H9 (cell line): ENCODE measurements around the gene SH3BGR. TPM values are rescaled to one million over a fixed set of nuclear protein-coding genes. Genes with fewer than 3 reads are reported as not detected.

Source experiments
- DNase-seq: peaks from one replicate; pipeline ENCODE4 v3.0.0-alpha.2; 2017
- H2AFZ ChIP-seq: one replicate; pipeline ENCODE4 v1.6.1; 2013; ENCODE audit warnings: mild to moderate bottlenecking, low read length, control low read depth, moderate library complexity
- H2AK5ac ChIP-seq: 2 replicates; pipeline ENCODE4 v1.6.1; 2013; ENCODE audit warnings: low read length, control low read depth, mixed read lengths; ENCODE audit not compliant: insufficient read length
- H2BK120ac ChIP-seq: one replicate; pipeline ENCODE4 v1.6.1; 2013; ENCODE audit warnings: low read depth, mild to moderate bottlenecking, low read length, control low read depth, inconsistent platforms; ENCODE audit not compliant: poor library complexity, severe bottlenecking
- H2BK12ac ChIP-seq: 2 replicates; pipeline ENCODE4 v1.6.1; 2013; ENCODE audit warnings: low read length, control low read depth, mixed read lengths, low read depth; ENCODE audit not compliant: insufficient read length
- H2BK15ac ChIP-seq: 2 replicates; pipeline ENCODE4 v1.6.1; 2013; ENCODE audit warnings: low read depth, low read length, control low read depth
- H2BK20ac ChIP-seq: one replicate; pipeline ENCODE4 v1.6.1; 2013; ENCODE audit warnings: low read depth, mild to moderate bottlenecking, low read length, control low read depth, inconsistent platforms; ENCODE audit not compliant: poor library complexity, severe bottlenecking
- H2BK5ac ChIP-seq: 2 replicates; pipeline ENCODE4 v1.6.1; 2013; ENCODE audit warnings: low read length, control low read depth, mixed read lengths; ENCODE audit not compliant: insufficient read length
- H3K14ac ChIP-seq: 2 replicates; pipeline ENCODE4 v1.6.1; 2013; ENCODE audit warnings: low read length, control low read depth; ENCODE audit not compliant: insufficient read depth
- H3K18ac ChIP-seq: 2 replicates; pipeline ENCODE4 v1.6.1; 2013; ENCODE audit warnings: low read depth, mild to moderate bottlenecking, mixed read lengths, low read length, control low read depth; ENCODE audit not compliant: insufficient read length
- H3K23ac ChIP-seq: 2 replicates; pipeline ENCODE4 v1.6.1; 2013; ENCODE audit warnings: low read length, control low read depth, mixed read lengths, low read depth; ENCODE audit not compliant: insufficient read length
- H3K23me2 ChIP-seq: 2 replicates; pipeline ENCODE4 v1.6.1; 2013; ENCODE audit warnings: low read depth, mild to moderate bottlenecking, mixed read lengths, low read length, control low read depth; ENCODE audit not compliant: insufficient read length, poor library complexity, severe bottlenecking
- H3K27ac ChIP-seq: 2 replicates; pipeline ENCODE4 v1.5.1; 2013; ENCODE audit warnings: low read length, control low read depth, mixed read lengths, low read depth; ENCODE audit not compliant: insufficient read length
- H3K27me3 ChIP-seq: 2 replicates; pipeline ENCODE4 v1.6.1; 2013; ENCODE audit warnings: low read length, control low read depth, inconsistent platforms; ENCODE audit not compliant: insufficient read depth
- H3K4ac ChIP-seq: 2 replicates; pipeline ENCODE4 v1.6.1; 2013; ENCODE audit warnings: low read depth, mild to moderate bottlenecking, control low read depth, inconsistent platforms, low read length, moderate library complexity
- H3K4me1 ChIP-seq: 2 replicates; pipeline ENCODE4 v1.6.1; 2013; ENCODE audit warnings: low read length, control low read depth, inconsistent platforms; ENCODE audit not compliant: insufficient read depth
- H3K4me2 ChIP-seq: 2 replicates; pipeline ENCODE4 v1.6.1; 2013; ENCODE audit warnings: low read length, control low read depth, mixed read lengths; ENCODE audit not compliant: insufficient read length, insufficient read depth
- H3K56ac ChIP-seq: 2 replicates; pipeline ENCODE4 v1.6.1; 2013; ENCODE audit warnings: low read depth, mild to moderate bottlenecking, mixed read lengths, low read length, control low read depth; ENCODE audit not compliant: insufficient read length
- H3K79me1 ChIP-seq: 2 replicates; pipeline ENCODE4 v1.6.1; 2013; ENCODE audit warnings: low read depth, mild to moderate bottlenecking, moderate library complexity, low read length, control low read depth, inconsistent platforms; ENCODE audit not compliant: insufficient read depth, poor library complexity, severe bottlenecking
- H3K79me2 ChIP-seq: 2 replicates; pipeline ENCODE4 v1.6.1; 2013; ENCODE audit warnings: low read length, control low read depth, inconsistent platforms; ENCODE audit not compliant: insufficient read depth
- H3K9ac ChIP-seq: 2 replicates; pipeline ENCODE4 v1.6.1; 2013; ENCODE audit warnings: low read length, control low read depth, mixed read lengths; ENCODE audit not compliant: insufficient read length; ENCODE audit errors: extremely low read depth
- H3K9me3 ChIP-seq: one replicate; pipeline ENCODE4 v1.6.1; 2013; ENCODE audit warnings: low read depth, low read length, inconsistent platforms; ENCODE audit not compliant: control insufficient read depth
- H3T11ph ChIP-seq: one replicate; pipeline ENCODE4 v1.6.1; 2013; ENCODE audit warnings: mild to moderate bottlenecking, low read length, control low read depth, inconsistent platforms
- H4K20me1 ChIP-seq: one replicate; pipeline ENCODE4 v1.6.1; 2013; ENCODE audit not compliant: control insufficient read depth, insufficient read length, insufficient read depth
- H4K5ac ChIP-seq: 2 replicates; pipeline ENCODE4 v1.6.1; 2013; ENCODE audit warnings: low read depth, mild to moderate bottlenecking, mixed read lengths, low read length, control low read depth; ENCODE audit not compliant: insufficient read length
- H4K8ac ChIP-seq: replicated peaks from 2 replicates; pipeline ENCODE4 v1.6.1; 2013; ENCODE audit warnings: low read length, control low read depth, mixed read lengths, low read depth; ENCODE audit not compliant: insufficient read length
- H4K91ac ChIP-seq: 2 replicates; pipeline ENCODE4 v1.6.1; 2013; ENCODE audit warnings: low read depth, mild to moderate bottlenecking, moderate library complexity, mixed read lengths, low read length, control low read depth; ENCODE audit not compliant: insufficient read length
- H3K27ac Mint-ChIP-seq, 3 experiments: 2 replicates in 2 of 3; 3 replicates in 1 of 3; pipeline ENCODE4 v1.8.0; 2020 to 2021; ENCODE audit warnings: mixed read lengths in 3 of 3, mild to moderate bottlenecking in 1 of 3, moderate library complexity in 1 of 3
- H3K27me3 Mint-ChIP-seq: 2 replicates; pipeline ENCODE4 v1.8.0; 2021; ENCODE audit warnings: low read depth, mild to moderate bottlenecking, moderate library complexity, mixed read lengths
- H3K36me3 Mint-ChIP-seq, 3 experiments: 2 replicates in 2 of 3; 3 replicates in 1 of 3; pipeline ENCODE4 v1.8.0; 2020 to 2021; ENCODE audit warnings: low read depth in 3 of 3, mixed read lengths in 3 of 3; ENCODE audit not compliant: insufficient read depth in 1 of 3
- H3K4me1 Mint-ChIP-seq, 2 experiments: 2 replicates each; pipeline ENCODE4 v1.8.0; 2020; ENCODE audit warnings: mixed read lengths in 2 of 2
- H3K4me3 Mint-ChIP-seq, 2 experiments: 2 replicates in 1 of 2; 3 replicates in 1 of 2; pipeline ENCODE4 v1.8.0; 2020 to 2021; ENCODE audit warnings: mild to moderate bottlenecking in 2 of 2, mixed read lengths in 2 of 2, moderate library complexity in 1 of 2
- H3K9me3 Mint-ChIP-seq, 2 experiments: 2 replicates in 1 of 2; 3 replicates in 1 of 2; pipeline ENCODE4 v1.8.0; 2020; ENCODE audit warnings: mild to moderate bottlenecking in 2 of 2, mixed read lengths in 2 of 2, moderate library complexity in 1 of 2
- CTCF ChIP-seq: fragments of 200-600 bp; sonication (generic); conservative IDR thresholded peaks from 3 replicates; pipeline ENCODE4 v1.8.0; 2021; ENCODE audit warnings: antibody characterized with exemption, mild to moderate bottlenecking
- WGBS: extraction: QIAGEN DNeasy Blood & Tissue Kit; methylation state at CpG from one replicate; pipeline ENCODE4 v1.1.7; 2013; ENCODE audit warnings: missing lambda C conversion rate, low lambda C conversion rate, mixed read lengths; ENCODE audit not compliant: insufficient read length; ENCODE audit errors: extremely low coverage; 5-methylcytosine and 5-hydroxymethylcytosine counted together
- total RNA-seq: library from RNA; stranded (reverse); gene quantifications from 2 replicates; pipeline ENCODE4 v1.2.1, GENCODE V29; 2021

Gene SH3BGR
- total RNA-seq, 1 experiment from 2014 or later, result 2.9 TPM

- Histone ChIP-seq H3K27me3 (no peaks in the 10 kb centered on the region), H3K4me2 (no peak overlapping the region), H3K9me3 (no peaks in the 10 kb centered on the region), H3K79me2 (no peaks in the 10 kb centered on the region), H3K18ac (no peak overlapping the region), H2BK12ac (no peak overlapping the region), H3K4me1 (no peaks in the 10 kb centered on the region), H2AFZ (no peak overlapping the region), H3K27ac (no peak overlapping the region), H3K14ac (no peak overlapping the region), H2BK15ac (no peak overlapping the region), H3T11ph (no peak overlapping the region), H4K8ac (no peak overlapping the region), H2AK5ac (no peak overlapping the region), H4K20me1 (no peaks in the 10 kb centered on the region), H2BK20ac (no peak overlapping the region), H3K56ac (no peak overlapping the region), H3K23me2 (no peaks in the 10 kb centered on the region), H3K4ac (no peak overlapping the region), H2BK120ac (no peak overlapping the region), H4K5ac (no peak overlapping the region), H3K79me1 (no peaks in the 10 kb centered on the region), H4K91ac (no peak overlapping the region), H3K9ac (no peak overlapping the region), H2BK5ac (no peak overlapping the region), H3K23ac (no peak overlapping the region)
- no CpG with 5 or more reads among the region's 4 CpGs for WGBS
- no peak overlapping the region for H3K4me3 Mint-ChIP-seq
- H3K9me3 Mint-ChIP-seq, result no peaks in the 10 kb centered on the region
- H3K27ac Mint-ChIP-seq, result no peak overlapping the region
- H3K36me3 Mint-ChIP-seq, result no peaks in the 10 kb centered on the region
- H3K4me1 Mint-ChIP-seq, result peaks cover 13 to 17% of the 10 kb centered on the region in 2 experiments
- no peaks in the 10 kb centered on the region; the same call in 1 of the 2 replicates for H3K27me3 Mint-ChIP-seq
- no peak for TF ChIP-seq CTCF
- no peak for DNase-seq
Observed at GRCh38 chr21:39434950-39435349, 16.8 kb upstream of the SH3BGR start.
